ENCODE results near the gene CACNA1A.
"Not testable (repeated sequence)": the region's sequence is repeated elsewhere in the genome, so short reads cannot be mapped to it uniquely, and the experiment has no call there.

The CACNA1A gene

GRCh38 chr19:13492128-13492527 is 14.2 kb downstream of the CACNA1A start:
- no peak for DNase-seq

DNA sequence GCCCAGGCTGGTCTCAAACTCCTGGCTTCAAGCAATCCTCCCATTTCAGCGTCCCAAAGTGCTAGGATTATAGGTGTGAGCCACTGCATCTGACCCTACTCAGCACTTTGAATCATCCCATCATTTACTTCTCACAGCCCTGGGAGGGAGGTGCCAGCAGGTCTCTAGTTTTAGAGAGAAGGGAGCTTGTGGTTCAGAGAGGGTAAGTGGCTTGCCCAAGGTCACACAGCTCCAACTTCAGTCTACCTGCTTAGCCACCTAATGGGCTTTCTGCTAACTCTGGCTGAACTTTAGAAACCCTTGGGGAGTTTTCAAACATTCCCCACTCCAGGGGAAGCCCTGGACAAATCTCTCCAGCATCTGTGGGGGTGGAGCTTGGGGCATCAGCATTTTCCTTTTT is 18.3 kb downstream of the CACNA1A start:
- no peak for DNase-seq

- DNase-seq = no peak
Observed at GRCh38 chr19:13484166-13484565, 22.1 kb downstream of the CACNA1A start.

DNA sequence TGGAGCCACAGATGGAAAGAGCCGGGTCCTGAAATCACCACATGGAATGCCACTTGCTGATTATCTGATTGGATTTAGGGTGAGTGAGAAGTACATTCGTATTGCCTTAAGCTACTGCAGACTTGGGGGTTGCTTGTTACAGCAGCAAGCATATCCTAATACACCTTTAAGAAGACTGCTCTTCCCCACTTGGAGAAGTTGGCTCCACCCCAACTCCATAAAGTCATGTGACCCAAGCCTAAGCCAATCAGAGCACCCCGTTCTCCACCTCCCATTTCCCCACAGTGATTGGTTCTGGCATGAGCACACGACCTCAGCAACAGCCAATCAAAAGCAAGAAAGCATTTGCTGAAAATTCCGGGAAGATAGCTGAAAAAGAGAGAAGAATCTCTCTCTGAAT is 23.1 kb downstream of the CACNA1A start:
- DNase-seq = no peak

- no peak for DNase-seq
Observed at GRCh38 chr19:13478576-13478975, 27.7 kb downstream of the CACNA1A start.

GRCh38 chr19:13476071-13476470 is 30.2 kb downstream of the CACNA1A start:
- DNase-seq = no peak

DNA sequence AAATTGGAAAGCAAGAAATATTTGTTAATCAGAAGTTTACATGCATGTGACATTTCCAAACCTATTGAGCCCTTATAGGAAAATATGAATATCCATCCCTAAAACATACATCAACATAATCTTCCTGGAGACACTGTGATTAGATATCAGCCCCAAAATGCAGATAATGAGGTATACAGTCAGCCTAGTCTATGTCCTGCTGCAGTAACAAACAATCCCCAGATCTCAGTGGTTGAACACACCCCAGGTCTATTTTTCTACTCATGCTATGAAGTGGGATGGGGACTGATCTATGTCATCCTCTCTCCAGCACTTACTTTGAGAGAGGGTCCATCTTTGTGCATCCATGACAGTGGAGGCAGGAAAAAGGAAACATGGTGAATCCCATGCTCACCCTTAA is 31.2 kb downstream of the CACNA1A start:
- DNase-seq = no peak

GRCh38 chr19:13466697-13467096 is 39.6 kb downstream of the CACNA1A start:
- no peak for DNase-seq

GRCh38 chr19:13463296-13463695 is 43.0 kb downstream of the CACNA1A start:
- no peak for DNase-seq

GRCh38 chr19:13461536-13461935 is 44.7 kb downstream of the CACNA1A start:
- DNase-seq = no peak

- DNase-seq = no peak
Observed at GRCh38 chr19:13460045-13460444, 46.2 kb downstream of the CACNA1A start.

DNA sequence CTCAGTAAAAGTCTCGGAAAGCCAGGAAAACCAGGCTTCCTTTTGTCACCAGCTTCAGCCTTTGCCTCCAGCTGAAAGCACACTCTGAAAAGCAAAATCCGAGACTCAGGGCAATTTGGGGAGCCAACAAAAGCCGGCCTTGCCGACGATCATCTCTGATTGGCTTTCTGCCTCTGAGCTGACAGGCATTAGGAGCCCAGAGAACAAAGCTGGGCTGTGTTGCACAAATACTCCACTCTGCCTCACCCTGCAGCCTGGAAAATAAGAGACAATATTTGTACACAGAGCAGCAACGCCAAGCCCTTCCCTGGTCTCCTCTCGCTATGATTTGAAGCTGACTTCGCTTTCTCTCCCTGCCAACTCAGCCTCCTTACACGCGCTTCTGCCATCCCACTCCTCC is 46.9 kb downstream of the CACNA1A start:
- no peak for DNase-seq

- no peak for DNase-seq
Observed at GRCh38 chr19:13451434-13451995, 54.8 kb downstream of the CACNA1A start.

- no peak for DNase-seq
Observed at GRCh38 chr19:13447978-13448377, 58.3 kb downstream of the CACNA1A start.

DNA sequence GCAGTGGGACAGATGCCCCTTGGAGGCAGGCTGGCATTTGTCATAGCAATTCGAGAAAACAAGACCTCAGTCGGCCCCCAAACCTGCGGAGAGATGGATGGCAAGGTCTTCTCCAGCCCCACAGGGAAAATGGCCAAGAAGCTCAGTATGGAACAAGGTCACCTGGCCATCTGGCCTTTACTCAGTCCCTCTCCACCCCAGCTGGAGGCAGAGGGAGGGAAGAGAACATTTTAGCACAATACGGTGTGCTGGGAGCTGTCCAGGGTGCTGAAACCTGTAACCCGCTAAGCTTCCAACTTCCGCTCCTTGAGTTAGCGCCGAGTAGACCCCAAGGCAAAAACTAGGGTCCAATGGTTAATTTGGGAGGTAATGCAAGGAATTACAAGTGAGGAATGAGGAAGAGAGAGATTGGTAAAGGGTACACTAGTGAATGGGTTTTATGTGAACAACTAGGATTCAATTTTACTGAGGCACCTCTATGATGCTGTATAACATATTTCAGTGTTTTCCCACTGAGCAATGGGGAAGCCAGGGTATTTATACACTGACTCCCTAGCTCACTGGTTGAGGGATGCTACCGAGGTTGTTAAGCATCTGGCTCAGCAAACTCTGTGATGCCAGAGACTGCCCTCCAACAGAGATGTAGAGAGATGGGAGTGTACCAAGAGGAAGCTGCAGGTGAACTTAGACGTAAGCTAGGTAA is 64.3 kb downstream of the CACNA1A start:
- peak; percentile 5 for DNase-seq

GRCh38 chr19:13437919-13438618 is 68.2 kb downstream of the CACNA1A start:
- no peak for DNase-seq

- no peak for DNase-seq
Observed at GRCh38 chr19:13436352-13436751, 69.9 kb downstream of the CACNA1A start.

- peak; percentile 40 for DNase-seq
Observed at GRCh38 chr19:13430790-13431582, 75.3 kb downstream of the CACNA1A start.

DNA sequence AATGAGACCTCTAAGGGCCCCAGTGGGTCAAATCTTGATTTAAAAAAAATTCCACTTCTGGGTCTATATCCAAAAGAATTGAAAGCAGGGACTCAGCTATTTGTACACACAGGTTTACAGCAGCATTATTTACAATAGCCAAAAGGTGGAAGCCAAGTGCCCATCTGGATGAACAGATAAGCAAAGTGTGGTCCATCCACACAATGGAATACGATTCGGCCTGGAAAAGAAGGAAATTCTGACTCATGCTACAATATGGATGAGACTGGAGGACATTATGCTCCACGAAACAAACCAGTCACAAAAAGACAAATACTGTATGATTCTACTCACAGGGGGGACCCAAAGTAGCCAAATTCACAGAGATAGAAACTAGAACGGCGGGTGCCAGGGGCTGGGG is 76.7 kb downstream of the CACNA1A start:
- no peak for DNase-seq

DNA sequence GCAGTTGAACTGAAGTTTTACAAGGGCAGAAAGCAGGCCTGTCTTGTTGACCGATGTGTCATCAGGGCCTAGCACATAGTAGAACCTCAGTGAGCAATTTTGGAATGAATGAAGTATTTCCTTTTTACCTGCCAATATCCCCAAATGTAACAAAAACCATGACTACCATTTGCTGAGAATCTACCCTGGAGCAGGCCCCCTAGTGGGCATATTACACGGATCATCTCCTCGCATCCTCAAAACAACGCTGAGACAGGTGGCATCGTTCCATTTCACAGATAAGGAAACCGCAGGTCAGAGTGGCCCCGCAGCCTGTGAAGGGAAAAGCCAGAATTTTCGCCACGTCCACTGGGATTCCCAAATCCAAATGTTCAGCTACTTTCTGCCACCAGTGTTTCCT is 77.9 kb downstream of the CACNA1A start:
- DNase-seq = peak; percentile 3

GRCh38 chr19:13427273-13428051 is 78.8 kb downstream of the CACNA1A start:
- DNase-seq = no peak

DNA sequence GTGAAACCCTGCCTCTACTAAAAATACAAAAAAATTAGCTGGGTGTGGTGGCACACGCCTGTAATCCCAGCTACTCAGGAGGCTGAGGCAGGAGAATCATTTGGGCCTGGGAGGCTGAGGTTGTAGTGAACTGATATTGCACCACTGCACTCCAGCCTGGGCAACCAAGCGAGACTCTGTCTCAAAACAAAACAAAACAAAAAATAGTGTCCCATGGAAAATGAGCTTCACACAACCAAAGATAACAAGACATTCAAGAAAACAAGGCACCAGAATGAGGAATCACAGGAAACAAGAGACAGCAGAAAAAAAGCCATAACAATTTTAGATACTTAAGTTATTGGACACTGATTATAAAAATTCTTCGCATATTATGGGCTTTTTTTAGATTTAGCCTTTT is 80.4 kb downstream of the CACNA1A start:
- not testable (repeated sequence) for DNase-seq

DNA sequence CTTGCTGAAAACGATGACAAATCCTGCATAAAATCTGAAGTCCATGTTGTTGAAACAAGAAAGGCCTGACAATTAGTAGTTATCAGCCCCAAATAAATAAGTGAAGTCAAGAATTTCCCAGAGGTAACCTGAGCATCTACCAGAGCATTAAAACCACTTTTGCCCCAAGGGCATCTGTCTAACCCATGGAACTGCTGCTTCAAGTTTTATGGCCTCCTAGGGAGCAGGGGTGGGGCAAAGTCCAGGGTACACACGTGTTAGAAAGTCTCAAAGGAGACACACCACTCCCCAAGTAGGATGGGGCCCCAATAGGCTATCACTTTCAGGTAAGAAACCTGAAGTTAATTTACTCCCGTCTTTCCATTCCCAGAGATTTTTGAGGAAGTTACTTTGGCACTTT is 81.1 kb downstream of the CACNA1A start:
- DNase-seq = no peak

Measured in inflammatory macrophage treated with lipopolysaccharide for 4 hours (primary cell).